ENCODE data around the gene PPP1R17.

The PPP1R17 gene

DNA sequence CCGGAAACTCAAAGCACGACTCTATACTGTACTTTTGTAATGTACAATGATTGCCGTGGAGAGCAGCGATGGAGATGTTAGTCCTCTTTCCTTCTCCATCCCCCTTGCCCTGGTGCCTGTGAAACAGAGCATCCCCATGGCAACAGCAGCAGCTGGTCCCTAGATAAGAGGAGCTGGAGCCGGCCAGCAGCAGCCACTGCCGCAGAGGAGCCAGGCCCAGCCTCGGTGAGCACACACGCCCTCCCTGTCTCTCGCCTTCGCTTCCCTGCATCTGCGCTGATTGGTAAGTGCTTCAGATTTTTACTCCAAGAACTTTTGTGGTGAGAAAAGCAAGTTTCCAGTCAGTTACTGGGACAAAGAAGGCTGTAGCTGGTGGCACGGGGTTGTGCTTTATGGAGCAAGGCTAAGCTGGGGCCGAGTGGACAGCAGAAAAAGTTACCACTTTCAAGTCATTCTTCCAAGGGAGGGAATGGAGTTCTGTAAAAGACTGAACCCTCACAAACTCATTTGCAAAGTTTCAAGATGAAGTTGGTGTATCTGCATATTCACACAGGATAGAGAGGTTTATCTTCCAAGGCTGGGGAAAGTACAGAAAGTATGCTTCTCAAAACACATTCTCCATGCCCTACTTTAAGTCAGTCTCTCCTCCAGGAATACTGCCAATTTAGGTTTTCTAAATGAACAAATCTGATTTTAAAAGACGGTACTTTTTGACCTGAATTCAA lies at the start of gene PPP1R17:
Gene PPP1R17, plus strand, starts transcription at position 192 of the 725 bp plus-strand sequence. CDS start 5,227 bp downstream, outside the sequence.
- in situ Hi-C loops (cut with HindIII; ENCODE audit: low pct_ligation_motif_present, low sequenced_read_pairs): no loop called here

DNA sequence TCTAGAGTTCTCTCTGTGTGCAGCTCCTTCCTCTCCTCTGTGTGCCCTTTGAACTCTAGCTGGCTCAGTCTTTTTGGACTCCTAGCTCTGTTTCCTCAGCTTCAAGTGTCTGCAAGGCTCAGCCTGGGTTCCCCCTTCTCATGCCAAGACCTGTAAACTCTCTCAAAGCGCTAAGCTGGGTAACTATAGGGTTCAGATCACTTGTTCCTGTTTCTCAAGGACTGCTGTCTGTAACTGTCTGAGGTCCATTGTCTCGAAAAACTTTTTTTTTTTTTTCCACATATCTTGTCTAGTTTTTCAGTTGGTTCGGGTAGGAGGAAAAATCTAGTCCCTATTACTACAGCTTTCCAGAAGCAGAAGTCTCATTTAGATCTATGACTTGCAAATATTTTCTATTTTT lies 46.6 kb upstream of the PPP1R17 start:
- H3K4me3 ChIP-seq (ENCODE audit: low read depth, low read length): no peak overlapping the region
- no peak for DNase-seq
- no peak overlapping the region for H3K27ac ChIP-seq
- H3K36me3 ChIP-seq (replicated peaks): no peaks in the 10 kb centered on the region
- TF ChIP-seq, protein P1, sequence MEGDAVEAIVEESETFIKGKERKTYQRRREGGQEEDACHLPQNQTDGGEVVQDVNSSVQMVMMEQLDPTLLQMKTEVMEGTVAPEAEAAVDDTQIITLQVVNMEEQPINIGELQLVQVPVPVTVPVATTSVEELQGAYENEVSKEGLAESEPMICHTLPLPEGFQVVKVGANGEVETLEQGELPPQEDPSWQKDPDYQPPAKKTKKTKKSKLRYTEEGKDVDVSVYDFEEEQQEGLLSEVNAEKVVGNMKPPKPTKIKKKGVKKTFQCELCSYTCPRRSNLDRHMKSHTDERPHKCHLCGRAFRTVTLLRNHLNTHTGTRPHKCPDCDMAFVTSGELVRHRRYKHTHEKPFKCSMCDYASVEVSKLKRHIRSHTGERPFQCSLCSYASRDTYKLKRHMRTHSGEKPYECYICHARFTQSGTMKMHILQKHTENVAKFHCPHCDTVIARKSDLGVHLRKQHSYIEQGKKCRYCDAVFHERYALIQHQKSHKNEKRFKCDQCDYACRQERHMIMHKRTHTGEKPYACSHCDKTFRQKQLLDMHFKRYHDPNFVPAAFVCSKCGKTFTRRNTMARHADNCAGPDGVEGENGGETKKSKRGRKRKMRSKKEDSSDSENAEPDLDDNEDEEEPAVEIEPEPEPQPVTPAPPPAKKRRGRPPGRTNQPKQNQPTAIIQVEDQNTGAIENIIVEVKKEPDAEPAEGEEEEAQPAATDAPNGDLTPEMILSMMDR (IDR thresholded peaks at IDR 0.05; ENCODE audit: low read depth, low read length, missing control alignments): no peak
- in situ Hi-C loops (cut with HindIII; ENCODE audit: low pct_ligation_motif_present, low sequenced_read_pairs): no loop called here
- no peaks in the 10 kb centered on the region for H3K27me3 ChIP-seq (replicated peaks)

More for the DNA sequence above, at the start of gene PPP1R17:
- no peak within 1 kb of the TSS for H3K4me3 ChIP-seq (ENCODE audit: low read depth, low read length)
- no peak for DNase-seq
- no peaks in the 10 kb centered on the region for H3K27me3 ChIP-seq (replicated peaks)
- no peak within 1 kb of the TSS for H3K27ac ChIP-seq
- no peaks in the 10 kb centered on the region for H3K36me3 ChIP-seq (replicated peaks)
- TF ChIP-seq, protein P1 (IDR thresholded peaks at IDR 0.05; ENCODE audit: low read depth, low read length, missing control alignments): no peak

DNA sequence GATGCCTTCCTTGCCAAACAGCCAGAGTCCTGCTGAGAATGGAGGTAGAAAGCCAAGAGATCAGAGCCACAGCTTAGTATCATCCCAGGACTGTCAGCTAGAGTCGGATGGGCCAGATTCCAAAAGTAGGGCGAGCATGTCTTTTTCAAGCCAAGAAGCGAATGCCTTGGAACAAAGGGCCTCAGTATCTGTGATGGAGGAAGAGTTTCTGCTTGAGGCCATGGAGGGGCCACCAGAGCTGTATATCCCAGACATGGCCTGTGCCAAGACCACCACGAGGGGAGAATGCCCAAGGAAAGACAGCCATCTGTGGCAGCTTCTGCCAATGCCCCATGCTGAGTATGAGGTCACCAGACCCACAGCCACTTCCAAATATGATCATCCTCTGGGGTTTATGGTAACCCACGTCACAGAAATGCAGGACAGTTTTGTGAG lies 44.3 kb upstream of the PPP1R17 start:
- in situ Hi-C loops (cut with HindIII; ENCODE audit: low pct_ligation_motif_present, low sequenced_read_pairs): no loop called here
- Histone ChIP-seq H3K36me3 (replicated peaks) (no peaks in the 10 kb centered on the region), H3K27ac (no peak overlapping the region), H3K27me3 (replicated peaks) (no peaks in the 10 kb centered on the region), H3K4me3 (ENCODE audit: low read depth, low read length) (no peak overlapping the region)
- TF ChIP-seq, protein P1 (IDR thresholded peaks at IDR 0.05; ENCODE audit: low read depth, low read length, missing control alignments): no peak
- DNase-seq: no peak

DNA sequence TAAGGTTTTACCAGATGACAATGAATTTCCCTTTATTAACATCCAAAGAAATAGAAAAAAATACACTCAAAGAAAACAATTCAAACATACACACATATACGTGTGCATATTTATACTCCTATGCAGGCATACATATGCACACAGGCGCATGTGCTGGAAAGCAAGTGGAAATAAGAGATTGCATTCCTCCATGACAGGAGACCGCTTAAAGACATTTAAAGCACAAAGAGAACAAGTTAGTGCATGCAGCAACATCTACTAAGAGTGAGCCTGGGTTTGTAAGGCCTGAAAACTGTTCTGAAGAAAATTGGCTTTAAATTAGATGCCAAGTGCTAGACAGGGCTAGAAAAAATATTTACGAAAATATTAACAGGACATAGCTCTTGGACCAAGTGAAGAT lies 40.1 kb upstream of the PPP1R17 start:
- no peak overlapping the region for H3K27ac ChIP-seq
- no peaks in the 10 kb centered on the region for H3K27me3 ChIP-seq (replicated peaks)
- no peak for DNase-seq
- H3K36me3 ChIP-seq (replicated peaks): no peaks in the 10 kb centered on the region
- in situ Hi-C loops (cut with HindIII; ENCODE audit: low pct_ligation_motif_present, low sequenced_read_pairs): no loop called here
- no peak overlapping the region for H3K4me3 ChIP-seq (ENCODE audit: low read depth, low read length)
- TF ChIP-seq, protein P1 (IDR thresholded peaks at IDR 0.05; ENCODE audit: low read depth, low read length, missing control alignments): no peak

DNA sequence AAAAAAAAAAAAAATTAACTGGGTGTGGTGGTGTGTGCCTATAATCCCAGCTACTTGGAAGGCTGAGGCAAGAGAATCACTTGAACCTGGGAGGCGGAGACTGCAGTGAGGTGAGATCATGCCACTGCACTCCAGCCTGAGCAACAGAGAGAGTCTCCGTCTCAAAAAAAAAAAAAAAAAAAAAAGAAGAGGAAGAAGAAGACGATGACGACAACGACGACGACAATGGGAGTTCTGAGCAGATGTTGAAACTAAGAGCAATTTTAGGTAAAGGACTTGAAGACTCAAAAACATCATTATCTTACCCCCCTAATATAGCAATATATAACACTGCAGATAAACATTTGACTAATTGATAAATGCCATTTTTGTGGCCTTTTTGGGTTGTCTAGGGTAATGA lies 39.5 kb upstream of the PPP1R17 start:
- no peaks in the 10 kb centered on the region for H3K27me3 ChIP-seq (replicated peaks)
- DNase-seq: no peak
- no peaks in the 10 kb centered on the region for H3K36me3 ChIP-seq (replicated peaks)
- TF ChIP-seq, protein P1 (IDR thresholded peaks at IDR 0.05; ENCODE audit: low read depth, low read length, missing control alignments): no peak
- in situ Hi-C loops (cut with HindIII; ENCODE audit: low pct_ligation_motif_present, low sequenced_read_pairs): no loop called here
- H3K27ac ChIP-seq: no peak overlapping the region
- no peak overlapping the region for H3K4me3 ChIP-seq (ENCODE audit: low read depth, low read length)

DNA sequence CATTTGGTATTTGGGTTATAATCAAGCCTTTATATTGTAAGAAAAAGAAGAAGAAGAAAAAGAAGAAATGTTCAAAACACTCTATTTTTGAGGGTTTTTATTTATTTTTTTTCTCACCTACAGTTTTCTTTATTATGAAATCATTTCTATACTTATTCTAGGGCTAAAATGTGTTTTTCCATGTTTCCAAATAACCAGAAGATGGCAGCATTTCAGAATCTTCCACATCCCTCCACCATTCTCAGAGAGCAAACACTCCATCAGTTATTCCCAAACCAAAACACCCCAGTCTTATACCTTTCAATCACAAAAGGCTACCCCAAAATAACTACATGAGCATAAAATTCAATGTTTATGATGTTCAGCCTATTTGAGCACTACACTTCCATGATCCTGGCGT lies 38.7 kb upstream of the PPP1R17 start:
- H3K36me3 ChIP-seq (replicated peaks): no peaks in the 10 kb centered on the region
- no peak overlapping the region for H3K4me3 ChIP-seq (ENCODE audit: low read depth, low read length)
- in situ Hi-C loops (cut with HindIII; ENCODE audit: low pct_ligation_motif_present, low sequenced_read_pairs): no loop called here
- H3K27ac ChIP-seq: no peak overlapping the region
- peak; percentile 2 for DNase-seq
- no peaks in the 10 kb centered on the region for H3K27me3 ChIP-seq (replicated peaks)
- TF ChIP-seq, protein P1 (IDR thresholded peaks at IDR 0.05; ENCODE audit: low read depth, low read length, missing control alignments): peak; percentile 44
